ENCODE measurements around the gene NES.

- TF ChIP-seq, protein P1, sequence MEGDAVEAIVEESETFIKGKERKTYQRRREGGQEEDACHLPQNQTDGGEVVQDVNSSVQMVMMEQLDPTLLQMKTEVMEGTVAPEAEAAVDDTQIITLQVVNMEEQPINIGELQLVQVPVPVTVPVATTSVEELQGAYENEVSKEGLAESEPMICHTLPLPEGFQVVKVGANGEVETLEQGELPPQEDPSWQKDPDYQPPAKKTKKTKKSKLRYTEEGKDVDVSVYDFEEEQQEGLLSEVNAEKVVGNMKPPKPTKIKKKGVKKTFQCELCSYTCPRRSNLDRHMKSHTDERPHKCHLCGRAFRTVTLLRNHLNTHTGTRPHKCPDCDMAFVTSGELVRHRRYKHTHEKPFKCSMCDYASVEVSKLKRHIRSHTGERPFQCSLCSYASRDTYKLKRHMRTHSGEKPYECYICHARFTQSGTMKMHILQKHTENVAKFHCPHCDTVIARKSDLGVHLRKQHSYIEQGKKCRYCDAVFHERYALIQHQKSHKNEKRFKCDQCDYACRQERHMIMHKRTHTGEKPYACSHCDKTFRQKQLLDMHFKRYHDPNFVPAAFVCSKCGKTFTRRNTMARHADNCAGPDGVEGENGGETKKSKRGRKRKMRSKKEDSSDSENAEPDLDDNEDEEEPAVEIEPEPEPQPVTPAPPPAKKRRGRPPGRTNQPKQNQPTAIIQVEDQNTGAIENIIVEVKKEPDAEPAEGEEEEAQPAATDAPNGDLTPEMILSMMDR (IDR thresholded peaks at IDR 0.05; ENCODE audit: insufficient read depth, low read length) = no peak
- TF ChIP-seq POLR2AphosphoS5 (IDR thresholded peaks at IDR 0.05; ENCODE audit: low read depth) (no peak), GABPA (IDR thresholded peaks at IDR 0.05; ENCODE audit: low read depth) (no peak)
- TF ChIP-seq, protein P2, sequence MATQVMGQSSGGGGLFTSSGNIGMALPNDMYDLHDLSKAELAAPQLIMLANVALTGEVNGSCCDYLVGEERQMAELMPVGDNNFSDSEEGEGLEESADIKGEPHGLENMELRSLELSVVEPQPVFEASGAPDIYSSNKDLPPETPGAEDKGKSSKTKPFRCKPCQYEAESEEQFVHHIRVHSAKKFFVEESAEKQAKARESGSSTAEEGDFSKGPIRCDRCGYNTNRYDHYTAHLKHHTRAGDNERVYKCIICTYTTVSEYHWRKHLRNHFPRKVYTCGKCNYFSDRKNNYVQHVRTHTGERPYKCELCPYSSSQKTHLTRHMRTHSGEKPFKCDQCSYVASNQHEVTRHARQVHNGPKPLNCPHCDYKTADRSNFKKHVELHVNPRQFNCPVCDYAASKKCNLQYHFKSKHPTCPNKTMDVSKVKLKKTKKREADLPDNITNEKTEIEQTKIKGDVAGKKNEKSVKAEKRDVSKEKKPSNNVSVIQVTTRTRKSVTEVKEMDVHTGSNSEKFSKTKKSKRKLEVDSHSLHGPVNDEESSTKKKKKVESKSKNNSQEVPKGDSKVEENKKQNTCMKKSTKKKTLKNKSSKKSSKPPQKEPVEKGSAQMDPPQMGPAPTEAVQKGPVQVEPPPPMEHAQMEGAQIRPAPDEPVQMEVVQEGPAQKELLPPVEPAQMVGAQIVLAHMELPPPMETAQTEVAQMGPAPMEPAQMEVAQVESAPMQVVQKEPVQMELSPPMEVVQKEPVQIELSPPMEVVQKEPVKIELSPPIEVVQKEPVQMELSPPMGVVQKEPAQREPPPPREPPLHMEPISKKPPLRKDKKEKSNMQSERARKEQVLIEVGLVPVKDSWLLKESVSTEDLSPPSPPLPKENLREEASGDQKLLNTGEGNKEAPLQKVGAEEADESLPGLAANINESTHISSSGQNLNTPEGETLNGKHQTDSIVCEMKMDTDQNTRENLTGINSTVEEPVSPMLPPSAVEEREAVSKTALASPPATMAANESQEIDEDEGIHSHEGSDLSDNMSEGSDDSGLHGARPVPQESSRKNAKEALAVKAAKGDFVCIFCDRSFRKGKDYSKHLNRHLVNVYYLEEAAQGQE (IDR thresholded peaks at IDR 0.05; ENCODE audit: insufficient replicate concordance, low read depth) = no peak
These were observed 9.1 kb downstream of the NES start for GRCh38 chr1:156667968-156668709.
